Right lobe of liver (tissue), 6 donors: Measurements from ENCODE around the gene NCEH1. TPM values are rescaled to one million over a fixed set of nuclear protein-coding genes. Genes with fewer than 3 reads are reported as not detected.

Source experiments
- ATAC-seq, 4 donors: fragments of 200-7000 bp; cut with Tn5 transposase; one replicate each; pipeline ENCODE4 v1.9.1; 2020; ENCODE audit warnings: mild to moderate bottlenecking in 4 of 4, moderate library complexity in 4 of 4
- DNase-seq, 3 donors: peaks; one replicate each; pipeline ENCODE4 v3.0.0-alpha.2; 2020
- H3K27ac ChIP-seq, 3 donors: fragments of 200-600 bp; one replicate each; pipeline ENCODE4 v1.8.0; 2022
- H3K27me3 ChIP-seq, 2 donors: fragments of 200-600 bp; one replicate each; pipeline ENCODE4 v1.8.0; 2022
- H3K36me3 ChIP-seq, 4 donors: fragments of 200-600 bp; sonication (generic) in 1 of 4; one replicate each; pipeline versions ENCODE4 v1.5.1 to v1.8.0; 2017 to 2022; ENCODE audit warnings: control low read depth in 1 of 4
- H3K4me1 ChIP-seq, 4 donors: fragments of 200-600 bp; sonication (generic) in 1 of 4; one replicate each; pipeline versions ENCODE4 v1.5.1 to v1.8.0; 2017 to 2022; ENCODE audit warnings: control low read depth in 1 of 4
- H3K4me3 ChIP-seq, 3 donors: fragments of 200-600 bp; one replicate each; pipeline ENCODE4 v1.8.0; 2022
- H3K9me3 ChIP-seq, 4 donors: fragments of 200-600 bp; sonication (generic) in 1 of 4; one replicate each; pipeline versions ENCODE4 v1.5.1 to v1.8.0; 2017 to 2022; ENCODE audit warnings: control low read depth in 1 of 4
- CTCF ChIP-seq, 4 donors: fragments of 200-600 bp in 3 of 4; fragments of 450-650 bp in 1 of 4; IDR thresholded peaks; one replicate each; pipeline versions ENCODE4 v1.5.1 to v1.8.0; 2016 to 2022; ENCODE audit warnings: antibody characterized with exemption in 4 of 4, mild to moderate bottlenecking in 2 of 4
- POLR2A ChIP-seq: fragments of 450-650 bp; IDR thresholded peaks from one replicate; pipeline ENCODE4 v1.6.1; 2017; ENCODE audit warnings: antibody characterized with exemption, mild to moderate bottlenecking
- WGBS: methylation state at CpG from one replicate; pipeline ENCODE4 v1.1.6; 2018; ENCODE audit warnings: low coverage, low lambda C conversion rate; ENCODE audit not compliant: insufficient coverage; ENCODE audit errors: missing lambda C conversion rate; 5-methylcytosine and 5-hydroxymethylcytosine counted together
- intact Hi-C, 2 donors: fragments of 100-400 bp; cut with DNase I; formaldehyde crosslinking; loops; one replicate each; pipeline versions ENCODE4 v1.11.2 to v1.14.1; 2022
- total RNA-seq, 6 experiments: library from RNA; depleted of rRNA in 2 of 6; stranded (reverse); fragments of >200 nt in 2 of 6; fragmentation: NEBNext Ultra II Directional in 3 of 6; extraction: Animal tissue kit (Norgen Biotek cat#: 25700) in 3 of 6; gene quantifications; one replicate each; pipeline versions ENCODE4 v1.1.0 to v1.2.4, GENCODE V29; 2016 to 2023
- donor health status: DM: no; HTN: yes; CAD: no.
- donor health status: DM: no; HTN: no; CAD: no.
- donor health status: DM: no; HTN: no; CAD: no.
- donor health status: DM: no; HTN: yes; CAD: no.
- donor health status: DM: no; HTN: yes; CAD: no.

Gene NCEH1
- total RNA-seq, 6 experiments from 2014 or later: 1.5 to 13.0 (median 4.3) TPM

- intact Hi-C loops: no loop called here
- Histone ChIP-seq H3K4me3 (no peak overlapping the region), H3K27me3 (no peaks in the 10 kb centered on the region), H3K9me3 (no peaks in the 10 kb centered on the region), H3K27ac (no peak overlapping the region), H3K36me3 (no peaks in the 10 kb centered on the region), H3K4me1 (no peaks in the 10 kb centered on the region)
- DNase-seq (no peak), ATAC-seq (peak in 1 of 4 donors; percentile 15)
- 62% methylated on average over 2 of the region's 3 CpGs for WGBS
- TF ChIP-seq POLR2A: no peak
- no peak for TF ChIP-seq CTCF (IDR thresholded peaks at IDR 0.05)
These were observed 51.4 kb downstream of the NCEH1 start for GRCh38 chr3:172659246-172660002.

DNA sequence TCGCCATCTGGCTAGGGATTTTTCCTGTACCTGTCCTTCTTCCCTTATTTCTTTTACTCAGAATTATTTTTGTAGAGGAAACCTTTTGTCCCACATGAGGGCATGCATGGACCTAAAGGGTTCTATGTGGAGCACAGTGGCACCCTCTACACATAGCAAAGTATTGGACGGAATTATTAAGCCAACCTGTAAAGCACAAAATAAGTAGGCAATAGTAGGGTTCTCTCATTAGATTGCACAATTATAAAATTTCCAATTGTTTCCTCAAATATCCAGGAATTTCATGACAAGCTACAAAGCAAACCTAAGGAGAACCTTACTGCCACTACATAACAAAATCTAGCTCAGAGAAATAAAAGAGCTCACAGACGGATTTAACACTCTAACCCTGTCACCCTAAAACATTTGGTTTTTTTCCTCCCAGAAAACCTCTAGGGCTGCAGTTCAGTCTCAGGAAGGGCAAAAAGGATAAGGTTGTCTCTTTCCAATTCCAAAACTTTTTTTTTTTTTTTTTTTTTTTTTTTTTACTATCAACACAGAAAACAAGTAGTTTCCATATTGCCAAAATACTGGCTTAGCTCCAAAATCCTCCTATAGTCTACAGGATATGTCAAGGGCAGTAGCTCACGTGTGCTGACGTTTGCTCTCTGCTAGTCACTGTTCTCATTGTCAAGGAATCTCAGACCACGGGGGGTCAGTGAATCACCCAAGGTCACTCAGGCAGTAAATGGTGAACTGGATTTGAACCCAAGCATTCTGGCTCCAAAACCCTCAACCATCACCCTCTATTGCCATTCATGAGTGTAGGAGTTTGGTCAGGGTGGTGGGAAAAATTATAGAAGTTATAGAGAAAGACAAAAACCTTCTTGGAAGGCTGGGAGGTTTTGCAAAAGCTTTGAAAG lies 52.3 kb downstream of the NCEH1 start:
- no peak overlapping the region for H3K27ac ChIP-seq
- no peaks in the 10 kb centered on the region for H3K27me3 ChIP-seq
- no peaks in the 10 kb centered on the region for H3K36me3 ChIP-seq
- no peak for TF ChIP-seq CTCF (IDR thresholded peaks at IDR 0.05)
- no peaks in the 10 kb centered on the region for H3K4me1 ChIP-seq
- ATAC-seq: peak; percentile 41 to 85 (median 66)
- WGBS: 63% methylated on average over 6 of the region's 6 CpGs
- intact Hi-C loops: no loop called here
- no peak overlapping the region for H3K4me3 ChIP-seq
- H3K9me3 ChIP-seq: no peaks in the 10 kb centered on the region
- DNase-seq: peak in 1 of 3 donors; percentile 30

GRCh38 chr3:172656602-172657001 lies 54.3 kb downstream of the NCEH1 start:
- H3K4me1 ChIP-seq: no peaks in the 10 kb centered on the region
- TF ChIP-seq POLR2A (no peak), CTCF (IDR thresholded peaks at IDR 0.05) (no peak)
- 66% methylated on average over 7 of the region's 8 CpGs for WGBS
- H3K27ac ChIP-seq: no peak overlapping the region
- H3K4me3 ChIP-seq: no peak overlapping the region
- DNase-seq: peak in 1 of 3 donors; percentile 48
- H3K27me3 ChIP-seq: no peaks in the 10 kb centered on the region
- peak; percentile 36 to 95 (median 74) for ATAC-seq
- H3K9me3 ChIP-seq: no peaks in the 10 kb centered on the region
- no peaks in the 10 kb centered on the region for H3K36me3 ChIP-seq
- intact Hi-C loops: no loop called here

- intact Hi-C loops: no loop called here
- H3K27ac ChIP-seq: no peak overlapping the region
- no peak for TF ChIP-seq CTCF (IDR thresholded peaks at IDR 0.05)
- no peak for TF ChIP-seq POLR2A
- no peaks in the 10 kb centered on the region for H3K9me3 ChIP-seq
- 94% methylated on average over 5 of the region's 5 CpGs for WGBS
- no peaks in the 10 kb centered on the region for H3K27me3 ChIP-seq
- no peaks in the 10 kb centered on the region for H3K4me1 ChIP-seq
- no peak for ATAC-seq
- no peaks in the 10 kb centered on the region for H3K36me3 ChIP-seq
- DNase-seq: no peak
- H3K4me3 ChIP-seq: no peak overlapping the region
These were observed 55.5 kb downstream of the NCEH1 start for GRCh38 chr3:172655388-172655787.
